ENCODE data around the gene POLQ. TPM values are rescaled to one million over a fixed set of nuclear protein-coding genes. Genes with fewer than 3 reads are reported as not detected.

Gene POLQ
- total RNA-seq, 1 experiment from 2014 or later = 12.3 TPM

DNA sequence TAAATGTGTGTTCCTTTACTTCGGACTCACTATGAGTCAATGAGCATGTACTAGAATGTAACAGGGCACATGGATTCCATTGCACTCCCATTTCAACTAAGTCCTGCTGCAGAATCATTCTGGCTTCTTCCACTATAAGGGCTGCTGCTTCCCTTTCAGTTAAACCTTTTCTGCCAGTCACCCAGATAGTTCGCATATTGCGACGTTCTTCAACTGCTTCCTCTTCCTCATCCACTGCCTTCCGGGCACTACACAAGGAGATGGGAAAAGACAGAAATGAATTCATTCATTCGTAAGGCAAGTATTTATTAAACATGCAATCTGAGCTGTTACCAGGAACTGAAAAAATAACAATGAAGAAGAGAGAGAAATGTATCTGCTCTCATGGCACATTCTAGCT, 55.6 kb downstream of the POLQ start (continued):
- TF ChIP-seq ELF1 (IDR thresholded peaks at IDR 0.05; ENCODE audit: borderline replicate concordance, low read depth) = no peak

DNA sequence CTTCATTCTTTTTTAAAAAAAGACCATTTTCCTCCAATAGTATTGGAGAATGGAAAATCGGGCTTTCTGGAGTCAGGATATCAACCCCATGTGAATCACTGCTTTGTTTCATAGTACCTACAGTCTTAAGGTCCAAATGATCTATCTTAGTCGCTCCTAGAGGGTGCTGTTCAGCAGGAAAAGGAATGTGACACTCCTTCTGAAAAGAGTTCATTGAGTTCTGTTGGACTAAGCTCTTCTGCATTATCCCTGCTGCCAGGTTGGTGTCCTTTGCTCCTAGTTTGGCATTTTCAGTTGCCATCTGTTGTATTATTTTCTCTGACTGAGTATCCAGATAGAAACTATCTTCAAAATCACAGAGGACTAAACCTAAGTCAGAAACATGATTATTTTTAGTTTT, 57.2 kb downstream of the POLQ start:
- no peak overlapping the region for H3K27ac ChIP-seq (ENCODE audit: low read depth, low read length)
- POLR2A ChIA-PET = interaction anchor here (0.6 kb wide), 1 partner anchor 11 kb away, joined by 3 read pairs; no protein-coding TSS in a partner anchor
- no peaks in the 10 kb centered on the region for H3K9me3 ChIP-seq (ENCODE audit: control insufficient read depth in 1 of 2, insufficient read depth in 1 of 2, low read depth in 1 of 2, low read length in 2 of 2)
- no peaks in the 10 kb centered on the region for H3K9me2 ChIP-seq (ENCODE audit: insufficient read depth)
- ATAC-seq (peak; percentile 65; the same call in 1 of the 2 replicates), DNase-seq (ENCODE audit: low read depth, low spot score) (no peak)
- no peak overlapping the region for H3K9ac ChIP-seq (ENCODE audit: low read length)
- H4K20me1 ChIP-seq (ENCODE audit: insufficient read depth) = no peaks in the 10 kb centered on the region
- H3K4me2 ChIP-seq (ENCODE audit: low read length) = no peak overlapping the region
- H3K36me3 ChIP-seq (ENCODE audit: control insufficient read depth in 1 of 2, insufficient read depth in 2 of 2, low read length in 2 of 2) = peaks cover 3 to 14% of the 10 kb centered on the region in 2 experiments; a peak in 2 of 4 replicates
- no peak overlapping the region for H2AFZ ChIP-seq (ENCODE audit: low read depth, low read length, poor library complexity, severe bottlenecking)
- no peaks in the 10 kb centered on the region for H3K27me3 ChIP-seq (ENCODE audit: insufficient read depth, low read length)
- no peaks in the 10 kb centered on the region for H3K79me2 ChIP-seq (ENCODE audit: insufficient read depth, low read length)
- TSS peak; percentile 18 for BruUV-seq (replicated peaks)
- H3K4me1 ChIP-seq (ENCODE audit: control insufficient read depth in 1 of 2, insufficient read depth in 2 of 2, low read length in 2 of 2) = no peaks in the 10 kb centered on the region
- intact Hi-C loops (cut with micrococcal nuclease) = no loop called here
- RAD21 ChIA-PET (ENCODE audit: low non-redundant PET in 1 of 2, low total read pairs in 2 of 2, uncharacterized antibody in 2 of 2, unreplicated experiment in 2 of 2) = no interaction called here
- TF ChIP-seq, protein P1, sequence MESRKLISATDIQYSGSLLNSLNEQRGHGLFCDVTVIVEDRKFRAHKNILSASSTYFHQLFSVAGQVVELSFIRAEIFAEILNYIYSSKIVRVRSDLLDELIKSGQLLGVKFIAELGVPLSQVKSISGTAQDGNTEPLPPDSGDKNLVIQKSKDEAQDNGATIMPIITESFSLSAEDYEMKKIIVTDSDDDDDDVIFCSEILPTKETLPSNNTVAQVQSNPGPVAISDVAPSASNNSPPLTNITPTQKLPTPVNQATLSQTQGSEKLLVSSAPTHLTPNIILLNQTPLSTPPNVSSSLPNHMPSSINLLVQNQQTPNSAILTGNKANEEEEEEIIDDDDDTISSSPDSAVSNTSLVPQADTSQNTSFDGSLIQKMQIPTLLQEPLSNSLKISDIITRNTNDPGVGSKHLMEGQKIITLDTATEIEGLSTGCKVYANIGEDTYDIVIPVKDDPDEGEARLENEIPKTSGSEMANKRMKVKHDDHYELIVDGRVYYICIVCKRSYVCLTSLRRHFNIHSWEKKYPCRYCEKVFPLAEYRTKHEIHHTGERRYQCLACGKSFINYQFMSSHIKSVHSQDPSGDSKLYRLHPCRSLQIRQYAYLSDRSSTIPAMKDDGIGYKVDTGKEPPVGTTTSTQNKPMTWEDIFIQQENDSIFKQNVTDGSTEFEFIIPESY (IDR thresholded peaks at IDR 0.05; ENCODE audit: extremely low read depth, insufficient replicate concordance, low read length) = no peak
- TF ChIP-seq RAD21 (IDR thresholded peaks at IDR 0.05; ENCODE audit: low read depth) = peak; percentile 13; the same call in 1 of the 2 replicates
- TF ChIP-seq, protein P2, sequence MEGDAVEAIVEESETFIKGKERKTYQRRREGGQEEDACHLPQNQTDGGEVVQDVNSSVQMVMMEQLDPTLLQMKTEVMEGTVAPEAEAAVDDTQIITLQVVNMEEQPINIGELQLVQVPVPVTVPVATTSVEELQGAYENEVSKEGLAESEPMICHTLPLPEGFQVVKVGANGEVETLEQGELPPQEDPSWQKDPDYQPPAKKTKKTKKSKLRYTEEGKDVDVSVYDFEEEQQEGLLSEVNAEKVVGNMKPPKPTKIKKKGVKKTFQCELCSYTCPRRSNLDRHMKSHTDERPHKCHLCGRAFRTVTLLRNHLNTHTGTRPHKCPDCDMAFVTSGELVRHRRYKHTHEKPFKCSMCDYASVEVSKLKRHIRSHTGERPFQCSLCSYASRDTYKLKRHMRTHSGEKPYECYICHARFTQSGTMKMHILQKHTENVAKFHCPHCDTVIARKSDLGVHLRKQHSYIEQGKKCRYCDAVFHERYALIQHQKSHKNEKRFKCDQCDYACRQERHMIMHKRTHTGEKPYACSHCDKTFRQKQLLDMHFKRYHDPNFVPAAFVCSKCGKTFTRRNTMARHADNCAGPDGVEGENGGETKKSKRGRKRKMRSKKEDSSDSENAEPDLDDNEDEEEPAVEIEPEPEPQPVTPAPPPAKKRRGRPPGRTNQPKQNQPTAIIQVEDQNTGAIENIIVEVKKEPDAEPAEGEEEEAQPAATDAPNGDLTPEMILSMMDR (IDR thresholded peaks at IDR 0.05 in 2 of 3, conservative IDR thresholded peaks at IDR 0.05 in 1 of 3; ENCODE audit: borderline replicate concordance in 1 of 3, insufficient read depth in 1 of 3, low read depth in 2 of 3, low read length in 2 of 3) = peak in 2 of 3 experiments; percentile 23 to 32; a peak in 2 of 6 replicates
- H3K4me3 ChIP-seq (replicated peaks in 1 of 2; ENCODE audit: low read depth in 1 of 2, low read length in 2 of 2) = no peak overlapping the region
- CTCF ChIA-PET = no interaction called here
